Amygdala (tissue), 56 donors: ENCODE data around the gene FXYD1.
"Not testable (repeated sequence)": the region's sequence is repeated elsewhere in the genome, so short reads cannot be mapped to it uniquely, and the experiment has no call there.

ENCODE experiments used
- DNase-seq, 56 donors: peaks; one replicate each; lab custom pipeline; 2025; lab: John Stamatoyannopoulos, UW

Gene FXYD1

DNA sequence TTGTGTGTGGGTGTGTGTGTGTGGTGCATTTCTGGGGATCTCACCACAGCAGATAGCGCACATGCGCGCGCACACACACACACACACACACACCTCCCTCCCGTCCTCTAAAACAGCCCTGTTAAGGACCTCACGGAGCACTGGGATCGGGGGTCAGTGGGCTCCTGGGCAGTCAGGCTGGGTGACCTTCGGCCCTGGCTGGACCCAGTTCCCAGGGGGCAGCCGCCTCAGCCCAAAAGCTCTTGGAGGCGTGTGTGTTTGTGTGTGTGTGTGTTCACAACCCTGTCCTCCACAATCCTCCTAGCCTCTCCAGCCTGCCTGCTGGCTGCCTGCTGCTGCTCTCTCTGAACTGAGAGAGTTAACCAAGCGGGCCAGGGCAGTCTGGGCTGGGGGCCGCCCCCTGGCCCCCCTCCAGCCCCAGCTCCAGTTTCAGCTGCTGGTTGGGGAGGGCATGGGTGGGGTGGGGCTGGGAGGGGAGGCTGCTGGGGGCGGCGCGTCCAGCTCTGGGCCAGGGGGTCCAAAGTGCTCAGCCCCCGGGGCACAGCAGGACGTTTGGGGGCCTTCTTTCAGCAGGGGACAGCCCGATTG, at the start of gene FXYD1:
Gene FXYD1, plus strand, starts transcription at position 520 of the 588 bp plus-strand sequence. CDS start 1,256 bp downstream, outside the sequence.
- peak in 12 of 56 donors; percentile 26 to 55 (median 43) for DNase-seq

DNA sequence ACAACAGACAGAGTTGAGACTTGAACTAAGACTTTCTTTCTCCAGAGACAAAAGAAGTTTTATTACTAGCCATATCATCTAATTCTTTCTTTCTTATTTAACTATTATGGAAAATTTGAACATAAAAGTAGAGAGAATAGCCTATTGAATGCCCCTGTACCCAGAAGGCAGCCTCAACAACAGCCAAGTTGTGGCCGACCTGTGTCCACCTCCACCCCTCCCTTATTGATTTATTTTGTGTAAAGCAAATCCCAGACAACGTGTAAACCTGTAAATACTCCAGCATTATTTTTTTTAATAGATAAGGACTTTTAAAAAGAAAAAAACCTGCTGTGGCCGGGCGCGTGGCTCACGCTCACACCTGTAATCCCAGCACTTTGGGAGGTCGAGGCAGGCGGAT, 49.1 kb upstream of the FXYD1 start:
- no peak for DNase-seq

DNA sequence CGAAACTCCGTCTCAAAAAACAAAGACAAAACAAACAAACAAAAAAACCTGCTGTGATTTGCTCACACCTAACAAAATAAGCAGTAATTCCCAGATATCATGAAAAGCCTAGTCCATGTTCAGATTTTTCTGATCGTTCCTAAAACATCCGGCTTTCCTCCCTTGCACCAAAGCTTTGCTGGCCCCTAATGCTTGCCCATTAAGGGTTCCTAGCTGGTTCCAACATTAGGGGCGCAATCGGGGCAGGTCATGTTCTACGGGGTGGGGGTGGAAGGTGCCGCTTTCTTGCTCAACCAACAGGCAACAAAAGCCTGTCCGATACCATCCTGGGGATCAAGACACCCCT, 48.5 kb upstream of the FXYD1 start:
- DNase-seq = no peak

DNA sequence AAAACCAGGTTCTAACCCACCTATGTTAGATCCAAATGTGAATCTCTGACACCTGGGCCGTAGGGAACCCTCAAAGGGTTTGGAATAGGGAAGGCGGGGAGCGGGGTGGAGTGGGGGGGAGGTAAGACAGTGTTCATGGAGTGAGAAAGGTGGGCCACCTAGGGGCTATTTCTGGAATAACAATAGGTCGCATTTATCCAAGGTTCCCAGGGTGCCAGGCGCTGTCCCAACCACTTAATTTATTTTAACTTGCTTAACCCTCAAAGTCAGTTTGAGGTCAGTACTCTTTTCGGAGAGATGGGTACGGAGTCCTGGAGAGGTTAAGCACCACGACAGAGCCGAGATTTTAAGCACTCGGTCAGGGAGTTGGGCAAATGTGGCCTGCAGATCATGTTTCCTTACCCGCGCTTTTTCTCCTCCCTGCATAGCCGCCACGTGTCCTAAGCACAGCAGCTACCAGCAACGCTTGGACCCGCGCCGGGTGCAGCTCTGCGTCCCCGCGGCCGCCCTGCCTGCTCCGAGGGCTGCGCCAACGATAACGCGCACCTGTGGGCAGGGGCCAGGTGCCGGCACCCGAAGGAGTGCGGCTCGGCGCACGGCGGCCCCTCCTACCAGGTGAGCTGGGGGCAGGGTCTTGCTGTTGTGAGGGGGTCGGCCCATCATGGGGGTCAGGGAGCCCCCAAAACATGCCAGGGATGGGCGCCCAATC, 48.0 kb upstream of the FXYD1 start:
- peak in 34 of 56 donors; percentile 4 to 75 (median 39) for DNase-seq

DNA sequence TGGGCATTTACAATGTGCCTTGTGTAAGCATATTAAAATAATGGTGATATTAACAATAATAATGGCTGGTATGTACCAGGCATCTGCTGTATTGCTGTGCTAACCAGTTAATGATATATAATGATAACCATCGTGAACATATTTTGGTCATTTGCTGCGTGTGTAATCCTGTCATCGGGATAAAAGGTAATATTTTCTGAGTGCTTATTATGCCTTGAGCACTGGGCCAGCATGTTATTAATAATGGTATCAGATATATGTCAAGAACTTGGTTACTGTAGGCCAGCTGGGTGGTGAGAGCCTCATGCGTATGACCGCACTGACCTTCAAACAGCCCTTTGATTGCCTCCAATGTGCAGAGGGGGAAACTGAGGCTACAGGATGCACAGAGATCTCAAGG, 45.2 kb upstream of the FXYD1 start:
- DNase-seq = no peak

DNA sequence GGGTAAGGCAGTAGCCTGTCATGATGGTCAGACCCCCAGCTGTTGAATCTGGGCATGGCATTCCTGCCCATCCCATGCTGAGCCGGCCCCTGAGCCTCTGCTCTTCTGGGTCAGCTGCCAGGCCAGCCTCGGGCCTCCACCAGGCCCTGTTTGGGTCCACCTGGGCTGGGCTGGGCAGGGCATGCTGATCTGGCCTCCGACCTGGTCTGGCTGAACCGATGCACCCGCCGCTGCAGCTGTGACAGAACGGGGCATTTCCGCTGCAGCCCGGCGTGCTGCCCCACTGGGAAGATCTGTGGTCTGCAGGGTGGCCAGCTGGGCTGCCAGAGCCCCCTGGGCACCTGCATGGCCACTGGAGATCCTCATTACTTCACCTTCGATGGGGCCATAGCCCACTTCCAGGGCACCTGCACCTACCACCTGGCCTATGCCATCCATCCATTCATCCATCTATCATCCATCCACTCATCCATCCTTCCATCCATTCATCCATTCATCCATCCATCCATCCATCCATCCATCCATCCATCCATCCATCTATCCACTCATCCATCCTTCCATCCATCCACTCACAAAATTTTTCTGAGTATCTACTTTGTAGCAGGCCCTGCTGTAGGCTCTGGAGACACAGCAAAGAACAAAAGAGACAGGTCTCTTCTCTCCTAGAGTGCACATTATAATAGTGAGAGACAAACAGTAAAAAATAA, 44.5 kb upstream of the FXYD1 start:
- no peak for DNase-seq

DNA sequence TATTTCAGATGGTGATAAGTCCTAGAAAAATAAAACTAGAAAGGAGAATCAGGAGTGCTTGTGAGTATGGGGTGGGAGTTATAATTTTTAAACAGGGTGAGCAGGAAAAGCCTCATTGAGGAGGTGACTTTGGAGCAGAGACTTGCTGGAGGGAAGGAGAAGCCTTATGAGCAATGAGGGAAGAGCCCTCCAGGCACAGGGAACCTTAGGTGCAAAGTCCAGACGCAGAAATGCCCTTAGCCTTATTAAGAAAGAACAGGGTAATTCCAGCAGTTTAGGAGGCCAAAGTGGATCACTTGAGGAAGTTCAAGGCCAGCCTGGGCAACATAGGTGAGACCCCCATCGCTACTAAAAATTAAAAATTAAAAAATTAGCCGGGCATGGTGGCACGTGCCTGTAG, 44.0 kb upstream of the FXYD1 start:
- DNase-seq = no peak

DNA sequence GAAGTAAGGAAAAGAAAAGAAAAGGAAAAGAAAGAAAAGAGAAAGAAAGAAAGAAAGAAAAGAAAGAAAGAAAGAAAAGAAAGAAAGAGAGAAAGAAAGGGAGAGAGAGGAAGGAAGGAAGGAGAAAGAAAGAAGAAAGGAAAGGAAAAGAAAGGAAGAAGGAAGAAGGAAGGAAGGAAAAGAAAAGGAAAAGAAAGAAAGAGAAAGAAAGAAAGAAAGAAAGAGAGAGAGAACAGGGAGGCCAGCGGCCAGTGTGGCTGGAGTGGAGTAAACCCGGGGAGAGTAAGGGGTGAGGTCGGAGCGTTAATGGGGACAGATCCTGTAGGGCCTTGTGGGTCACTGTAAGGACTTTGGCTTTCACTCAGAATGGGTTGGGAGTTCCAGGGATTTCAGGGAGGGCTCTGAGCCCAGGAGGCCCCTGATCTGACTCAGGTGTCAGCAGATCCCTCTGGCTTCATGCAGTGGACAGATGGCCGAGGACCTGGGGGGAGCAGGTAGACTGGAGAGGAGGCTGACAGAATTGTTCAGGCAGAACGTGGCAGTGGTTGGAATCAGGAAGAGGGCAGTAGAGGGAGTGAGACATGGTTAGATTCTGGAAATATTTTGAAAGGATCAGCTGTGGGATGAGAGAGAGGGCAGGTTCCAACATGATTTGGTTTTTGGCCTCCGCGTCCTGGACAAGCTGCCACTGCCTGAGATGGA, 42.8 kb upstream of the FXYD1 start:
- no peak for DNase-seq

DNA sequence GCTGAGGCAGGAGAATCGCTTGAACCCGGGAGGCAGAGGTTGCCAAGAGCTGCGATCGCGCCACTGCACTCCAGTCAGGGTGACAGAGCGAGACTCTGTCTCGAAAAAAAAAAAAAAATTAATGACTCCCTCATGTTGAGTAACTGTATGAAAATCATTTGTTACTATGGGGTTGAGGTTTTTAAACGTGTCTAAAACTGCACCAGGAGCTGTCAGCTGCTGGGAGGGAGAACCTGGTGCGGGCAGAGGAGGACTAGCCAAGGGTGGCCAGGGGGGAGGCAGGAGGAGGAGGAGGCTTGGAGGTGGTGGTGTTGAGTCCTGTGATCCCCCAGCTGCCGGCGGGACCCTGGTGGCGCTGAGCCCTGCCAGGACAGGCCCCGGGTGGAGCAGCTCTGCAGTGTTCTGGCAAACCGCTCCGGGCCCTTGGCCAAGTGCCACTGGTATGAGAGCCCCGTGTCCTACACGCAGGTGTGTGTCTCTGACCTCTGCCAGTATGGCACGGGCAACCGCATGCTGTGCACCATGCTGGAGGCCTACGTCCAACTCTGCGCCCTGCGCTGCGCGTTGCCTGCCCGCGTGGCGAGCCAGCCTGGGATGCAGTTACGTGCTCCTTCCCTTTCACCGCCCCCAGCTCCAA, 40.1 kb upstream of the FXYD1 start:
- peak in 3 of 56 donors; percentile 16 to 64 (median 28) for DNase-seq

DNA sequence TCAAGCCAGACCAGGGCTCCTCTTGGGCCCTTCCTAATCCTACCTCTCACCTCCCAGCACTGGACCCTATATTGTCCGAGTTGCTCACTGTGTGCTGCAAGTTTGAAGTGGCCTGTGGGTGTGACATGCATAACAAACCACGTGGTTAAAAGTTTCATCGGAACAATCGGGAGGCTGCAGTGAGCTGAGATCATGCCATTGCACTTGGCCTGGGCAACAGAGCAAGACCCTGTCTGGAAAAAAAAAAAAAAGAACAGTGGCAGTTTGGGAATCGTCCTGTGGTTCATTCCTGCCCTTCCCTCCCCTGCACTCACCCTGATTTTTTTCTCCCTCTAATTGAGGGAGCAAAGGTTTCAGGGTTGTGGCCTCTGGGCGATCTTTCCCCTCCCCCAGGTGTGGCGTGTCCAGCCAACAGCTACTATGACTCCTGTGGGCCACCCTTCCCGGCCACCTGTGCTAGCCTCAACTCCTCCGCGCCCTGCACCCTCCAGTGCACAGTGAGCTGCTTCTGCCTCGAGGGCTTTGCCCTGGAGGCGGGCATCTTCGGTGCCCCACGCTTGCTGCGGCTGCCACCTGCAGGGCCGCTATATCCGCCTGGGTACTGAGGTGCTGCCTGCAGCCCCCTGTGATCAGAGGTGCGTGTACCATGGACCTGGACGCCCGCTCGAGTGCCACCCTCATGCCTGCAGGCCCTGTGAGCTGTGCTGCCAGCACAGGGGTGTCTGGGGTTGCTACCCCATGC, 39.3 kb upstream of the FXYD1 start:
- no peak for DNase-seq

DNA sequence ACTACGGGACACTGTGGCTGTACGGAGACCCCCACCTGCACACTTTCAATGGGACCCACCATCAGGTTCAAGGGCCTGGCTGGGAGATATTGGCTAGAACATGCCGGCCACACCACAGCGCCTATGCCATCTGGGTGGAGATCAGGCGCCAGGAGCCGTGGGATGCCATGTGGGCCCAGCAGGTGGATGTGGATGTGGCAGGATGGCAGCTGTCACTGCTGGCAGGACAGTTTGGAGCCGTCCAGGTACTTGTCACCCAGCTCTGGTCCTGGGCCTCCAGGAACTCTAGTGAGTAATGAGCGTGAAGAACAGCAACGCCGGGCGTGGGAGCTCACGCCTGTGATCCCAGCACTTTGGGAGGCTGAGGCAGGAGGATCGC, 38.7 kb upstream of the FXYD1 start:
- no peak for DNase-seq

DNA sequence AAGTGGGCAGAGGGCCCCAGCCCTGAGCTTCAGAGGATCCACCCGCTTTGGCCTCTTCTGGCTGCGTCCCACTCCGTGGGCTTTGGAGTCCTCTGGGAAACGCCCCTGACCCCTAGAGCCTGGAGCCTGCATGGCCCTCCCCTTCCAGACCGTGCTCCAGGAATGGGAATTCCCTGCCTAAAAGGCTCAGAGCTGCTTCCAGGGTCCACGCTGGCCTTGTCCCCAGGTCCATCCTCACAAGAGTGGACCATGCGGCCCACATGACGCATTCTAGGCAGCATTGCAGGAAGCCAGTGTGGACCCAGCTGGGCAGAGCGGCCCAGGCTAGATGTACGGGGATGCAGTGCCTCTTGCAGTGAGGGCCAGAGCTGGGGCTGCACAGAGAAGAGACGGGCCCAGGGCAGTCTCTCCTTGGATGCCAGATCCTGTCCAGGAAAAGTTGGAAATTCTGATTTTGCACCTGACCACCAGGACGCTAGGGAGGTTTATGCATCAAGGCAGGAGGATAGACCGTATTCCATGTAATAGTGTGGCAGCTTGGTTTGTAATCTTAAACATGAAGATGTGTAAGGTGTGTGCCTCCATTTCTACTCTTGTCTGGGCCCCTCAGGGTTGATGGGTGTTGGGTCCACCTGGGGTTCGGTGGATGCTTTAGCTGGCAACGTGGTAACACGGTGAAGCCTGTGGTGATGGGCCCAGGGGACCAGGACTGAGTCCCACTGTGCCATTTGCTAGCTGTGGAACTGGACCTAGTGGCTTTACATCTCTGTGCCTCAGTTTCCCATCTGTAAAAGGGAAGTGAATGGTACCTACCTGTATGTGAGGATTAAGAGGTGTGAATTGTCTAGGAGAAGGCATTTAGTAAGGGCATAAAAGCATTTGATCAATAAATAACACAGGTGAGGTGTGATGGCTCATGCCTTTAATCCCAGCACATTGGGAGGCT, 37.8 kb upstream of the FXYD1 start:
- DNase-seq = no peak

DNA sequence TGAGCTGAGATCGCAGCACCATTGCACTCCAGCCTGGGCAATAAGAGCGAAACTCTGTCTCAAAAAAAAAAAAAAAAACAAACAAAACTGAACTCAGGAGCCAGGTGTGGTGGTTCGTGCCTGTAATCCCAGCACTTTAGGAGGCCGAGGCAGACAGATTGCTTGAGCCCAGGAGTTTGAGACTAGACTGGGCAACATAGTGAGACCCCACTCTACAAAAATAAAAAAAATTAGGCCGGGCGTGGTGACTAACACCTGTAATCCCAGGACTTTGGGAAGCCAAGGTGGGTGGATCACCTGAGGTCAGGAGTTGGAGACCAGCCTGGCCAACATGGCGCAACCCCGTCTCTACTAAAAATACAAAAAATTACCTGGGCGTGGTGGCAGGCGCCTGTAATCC, 36.7 kb upstream of the FXYD1 start:
- not testable (repeated sequence) for DNase-seq

DNA sequence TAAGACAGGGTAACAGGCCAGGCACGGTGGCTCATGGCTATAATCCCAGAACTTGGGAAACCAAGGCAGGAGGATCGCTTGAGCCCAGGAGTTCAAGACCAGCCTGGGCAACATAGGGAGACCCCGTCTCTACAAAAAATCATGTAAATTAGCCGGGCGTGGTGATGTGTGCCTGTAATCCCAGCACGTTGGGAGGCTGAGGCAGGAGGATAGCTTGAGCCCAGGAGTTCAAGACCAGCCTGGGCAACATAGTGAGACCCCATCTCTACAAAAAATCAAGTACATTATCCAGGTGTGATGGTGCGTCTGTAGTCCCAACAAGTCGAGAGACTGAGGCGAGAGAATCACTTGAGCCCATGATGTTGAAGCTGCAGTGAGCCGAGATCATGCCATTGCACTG, 35.0 kb upstream of the FXYD1 start:
- DNase-seq = not testable (repeated sequence)

DNA sequence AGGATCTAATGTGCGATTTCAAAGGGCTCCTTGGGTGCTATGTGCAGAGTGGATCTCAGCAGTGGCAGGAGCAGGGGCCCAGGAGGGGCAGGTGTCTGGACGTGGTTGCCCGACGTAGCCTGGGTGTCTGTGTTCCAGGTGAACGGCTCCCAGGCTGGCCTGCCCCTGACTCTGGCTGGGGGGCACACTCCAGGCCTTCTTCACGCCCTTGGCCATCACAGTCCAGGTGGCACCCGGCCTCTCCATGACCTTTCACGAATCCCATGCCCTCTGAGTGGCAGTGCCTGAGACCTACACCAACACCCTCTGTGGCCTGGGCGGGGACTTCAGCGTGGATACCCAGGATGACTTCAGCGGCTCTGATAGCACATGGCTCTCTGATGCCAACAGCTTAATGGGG, 34.3 kb upstream of the FXYD1 start:
- no peak for DNase-seq

DNA sequence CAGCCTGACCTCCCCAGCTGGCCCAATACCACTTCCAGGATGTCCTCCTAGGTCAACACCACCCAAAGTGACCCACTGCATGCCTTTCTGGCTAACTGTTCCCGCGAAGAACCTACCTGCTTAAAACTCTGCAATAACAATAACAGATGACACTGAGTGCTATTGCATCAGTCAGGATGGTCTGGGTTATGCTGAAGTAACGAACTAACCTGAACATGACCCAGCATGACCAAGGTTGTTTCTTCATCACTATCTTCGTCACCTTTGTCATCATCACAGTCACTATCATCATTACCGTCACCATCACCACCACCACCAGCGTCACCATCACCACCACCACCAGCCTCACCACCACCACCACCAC, 33.6 kb upstream of the FXYD1 start:
- no peak for DNase-seq

DNA sequence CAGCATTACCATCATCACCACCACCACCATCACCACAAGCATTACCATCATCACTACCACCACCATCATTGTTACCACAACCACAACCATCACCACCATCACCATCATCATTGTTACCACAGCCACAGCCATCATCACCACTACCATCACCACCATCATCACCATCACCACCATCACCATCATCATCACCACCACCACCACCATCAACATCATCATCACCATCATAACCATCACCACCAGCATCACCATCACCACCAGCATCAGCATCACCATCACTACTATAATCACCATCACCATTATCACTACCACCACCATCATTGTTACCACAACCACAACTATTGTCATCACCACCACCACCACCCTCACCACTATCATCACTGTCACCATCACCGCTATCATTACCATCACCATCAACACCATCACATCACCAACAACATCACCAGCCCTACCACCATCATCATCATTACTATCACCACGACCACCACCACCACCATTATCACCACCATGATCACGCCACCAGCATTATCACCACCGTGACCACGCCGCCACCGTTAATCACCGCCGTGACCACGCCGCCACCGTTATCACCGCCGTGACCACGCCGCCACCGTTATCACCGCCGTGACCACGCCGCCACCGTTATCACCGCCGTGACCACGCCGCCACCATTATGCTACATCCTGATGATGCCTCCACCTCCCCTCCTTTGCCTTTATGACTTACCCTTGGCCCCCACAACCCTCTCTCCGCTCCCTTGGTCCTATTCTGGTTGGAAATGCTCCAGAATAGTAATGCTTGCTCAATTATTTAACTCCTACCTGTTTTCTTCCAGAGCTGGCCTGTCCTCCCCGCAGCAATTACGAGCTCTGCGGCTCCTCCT, 33.0 kb upstream of the FXYD1 start:
- no peak for DNase-seq

DNA sequence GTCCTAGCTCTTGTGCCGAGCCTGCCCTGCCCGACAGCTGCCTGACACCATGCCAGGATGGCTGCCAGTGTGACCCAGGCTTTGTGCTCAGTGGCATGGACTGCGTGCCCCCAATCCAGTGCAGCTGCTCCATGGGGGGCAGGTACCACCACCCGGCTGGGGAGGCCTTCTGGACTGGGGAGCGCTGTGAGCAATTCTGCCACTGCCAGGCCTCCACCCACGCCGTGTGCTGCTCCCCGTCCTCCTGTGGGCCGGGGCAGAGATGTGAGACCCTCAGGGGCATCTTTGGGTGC, 32.4 kb upstream of the FXYD1 start:
- DNase-seq = peak in 49 of 56 donors; percentile 16 to 90 (median 71)
